IPS DF 19.7 (cell line): ENCODE results near the gene ZDHHC7.
"Not testable (repeated sequence)": the region's sequence is repeated elsewhere in the genome, so short reads cannot be mapped to it uniquely, and the experiment has no call there.

Source experiments
- DNase-seq: peaks from one replicate; pipeline ENCODE4 v3.0.0-alpha.2; 2013; ENCODE audit warnings: low read depth, low spot score

Gene ZDHHC7

GRCh38 chr16:84941921-84942320, 69.4 kb downstream of the ZDHHC7 start:
- DNase-seq, result no peak

GRCh38 chr16:84940670-84941551, 70.4 kb downstream of the ZDHHC7 start:
- no peak for DNase-seq

- DNase-seq, result not testable (repeated sequence)
Measured at GRCh38 chr16:84938616-84939015, 72.7 kb downstream of the ZDHHC7 start.

GRCh38 chr16:84937196-84938005, 73.9 kb downstream of the ZDHHC7 start:
- DNase-seq, result no peak

- DNase-seq, result no peak
Measured at GRCh38 chr16:84933774-84934631, 77.3 kb downstream of the ZDHHC7 start.

- DNase-seq, result no peak
Measured at GRCh38 chr16:84932681-84933080, 78.7 kb downstream of the ZDHHC7 start.

GRCh38 chr16:84931506-84931905, 79.8 kb downstream of the ZDHHC7 start:
- no peak for DNase-seq

- DNase-seq, result no peak
Measured at GRCh38 chr16:84931107-84931494, 80.2 kb downstream of the ZDHHC7 start.

- no peak for DNase-seq
Measured at GRCh38 chr16:84930298-84931106, 80.8 kb downstream of the ZDHHC7 start.

GRCh38 chr16:84929421-84930297, 81.7 kb downstream of the ZDHHC7 start:
- DNase-seq, result no peak

- no peak for DNase-seq
Measured at GRCh38 chr16:84928679-84929420, 82.5 kb downstream of the ZDHHC7 start.

- DNase-seq, result no peak
Measured at GRCh38 chr16:84927621-84928591, 83.4 kb downstream of the ZDHHC7 start.

- no peak for DNase-seq
Measured at GRCh38 chr16:84926462-84926861, 84.9 kb downstream of the ZDHHC7 start.

GRCh38 chr16:84925773-84926372, 85.5 kb downstream of the ZDHHC7 start:
- no peak for DNase-seq

- no peak for DNase-seq
Measured at GRCh38 chr16:84925092-84925772, 86.1 kb downstream of the ZDHHC7 start.

- DNase-seq, result no peak
Measured at GRCh38 chr16:84924331-84925091, 86.8 kb downstream of the ZDHHC7 start.
